ENCODE measurements around the gene REV3L. TPM values are rescaled to one million over a fixed set of nuclear protein-coding genes. Genes with fewer than 3 reads are reported as not detected.

REV3L gene
- total and polyA plus RNA-seq, 2 donors (not counting 1 experiment from before 2014, with no cell fraction given) = 4.7 to 37.9 TPM

GRCh38 chr6:111367393-111368088, 115.5 kb downstream of the REV3L start:
- Mint-ChIP-seq H3K4me3 (no peak overlapping the region), H3K27ac (no peak overlapping the region), H3K9me3 (ENCODE audit: insufficient read depth) (no peaks in the 10 kb centered on the region), H3K27me3 (no peaks in the 10 kb centered on the region), H3K4me1 (no peaks in the 10 kb centered on the region)
- Histone ChIP-seq H3K4me2 (replicated peaks; ENCODE audit: low read depth, low read length, poor library complexity, severe bottlenecking) (no peak overlapping the region), H3K27me3 (replicated peaks in 1 of 4; ENCODE audit: control extremely low read depth in 1 of 4, control insufficient read depth in 3 of 4, insufficient read depth in 4 of 4, low read length in 3 of 4) (no peaks in the 10 kb centered on the region), H4K20me1 (ENCODE audit: control insufficient read depth, insufficient read depth, low read length, poor library complexity, severe bottlenecking) (no peaks in the 10 kb centered on the region), H3K36me3 (replicated peaks in 1 of 2; ENCODE audit: control extremely low read depth in 1 of 2, control insufficient read depth in 1 of 2, extremely low read depth in 1 of 2, insufficient read depth in 2 of 2, low read length in 1 of 2) (peaks cover 4 to 6% of the 10 kb centered on the region in 2 experiments), H3K9me3 (ENCODE audit: control extremely low read depth in 1 of 3, control insufficient read depth in 2 of 3, insufficient read depth in 1 of 3, low read length in 2 of 3) (no peaks in the 10 kb centered on the region), H3K9ac (ENCODE audit: low read length) (no peak overlapping the region), H3K4me1 (ENCODE audit: control insufficient read depth in 2 of 2, insufficient read depth in 2 of 2, low read length in 2 of 2) (no peaks in the 10 kb centered on the region), H3K79me2 (ENCODE audit: control insufficient read depth, insufficient read depth, low read length) (no peaks in the 10 kb centered on the region), H3K4me3 (ENCODE audit: control extremely low read depth in 1 of 5, extremely low read depth in 1 of 5, insufficient read depth in 1 of 5, low read depth in 2 of 5, low read length in 4 of 5) (no peak overlapping the region), H3K27ac (ENCODE audit: low read length in 2 of 2) (no peak overlapping the region), H2AFZ (ENCODE audit: insufficient read depth, low read depth, low read length, poor library complexity, severe bottlenecking) (no peak overlapping the region)
- CTCF ChIA-PET = no interaction called here
- TF ChIP-seq CTCF (IDR thresholded peaks at IDR 0.05) = no peak
- TF ChIP-seq EZH2 (IDR thresholded peaks at IDR 0.05; ENCODE audit: borderline replicate concordance, insufficient read depth, low read depth, low read length, poor library complexity, severe bottlenecking) = no peak
- intact Hi-C loops (cut with micrococcal nuclease) = no loop called here
- no peak for DNase-seq
- 98% methylated on average over 6 of the region's 9 CpGs for WGBS (ENCODE audit: insufficient coverage)
- POLR2A ChIA-PET = no interaction called here
- ATAC-seq (ENCODE audit: low read depth) = no peak

GRCh38 chr6:111361648-111362047, 121.4 kb downstream of the REV3L start:
- Histone ChIP-seq H3K9me3 (ENCODE audit: control extremely low read depth in 1 of 3, control insufficient read depth in 2 of 3, insufficient read depth in 1 of 3, low read length in 2 of 3) (no peaks in the 10 kb centered on the region), H4K20me1 (ENCODE audit: control insufficient read depth, insufficient read depth, low read length, poor library complexity, severe bottlenecking) (no peaks in the 10 kb centered on the region), H3K36me3 (replicated peaks in 1 of 2; ENCODE audit: control extremely low read depth in 1 of 2, control insufficient read depth in 1 of 2, extremely low read depth in 1 of 2, insufficient read depth in 2 of 2, low read length in 1 of 2) (peaks cover 2 to 11% of the 10 kb centered on the region in 2 experiments), H3K9ac (ENCODE audit: low read length) (no peak overlapping the region), H3K4me3 (ENCODE audit: control extremely low read depth in 1 of 5, extremely low read depth in 1 of 5, insufficient read depth in 1 of 5, low read depth in 2 of 5, low read length in 4 of 5) (no peak overlapping the region), H2AFZ (ENCODE audit: insufficient read depth, low read depth, low read length, poor library complexity, severe bottlenecking) (no peak overlapping the region), H3K79me2 (ENCODE audit: control insufficient read depth, insufficient read depth, low read length) (no peaks in the 10 kb centered on the region), H3K27ac (ENCODE audit: low read length in 2 of 2) (no peak overlapping the region), H3K27me3 (replicated peaks in 1 of 4; ENCODE audit: control extremely low read depth in 1 of 4, control insufficient read depth in 3 of 4, insufficient read depth in 4 of 4, low read length in 3 of 4) (no peaks in the 10 kb centered on the region), H3K4me1 (ENCODE audit: control insufficient read depth in 2 of 2, insufficient read depth in 2 of 2, low read length in 2 of 2) (no peaks in the 10 kb centered on the region), H3K4me2 (replicated peaks; ENCODE audit: low read depth, low read length, poor library complexity, severe bottlenecking) (no peak overlapping the region)
- no peak overlapping the region for H3K27ac Mint-ChIP-seq
- no peak for ATAC-seq (ENCODE audit: low read depth)
- intact Hi-C loops (cut with micrococcal nuclease) = loop anchor here (1.0 kb wide), 1 partner anchor 117 kb away; no protein-coding TSS in a partner anchor
- TF ChIP-seq EZH2 (IDR thresholded peaks at IDR 0.05; ENCODE audit: borderline replicate concordance, insufficient read depth, low read depth, low read length, poor library complexity, severe bottlenecking) (no peak), CTCF (IDR thresholded peaks at IDR 0.05) (no peak)
- no peaks in the 10 kb centered on the region for H3K9me3 Mint-ChIP-seq (ENCODE audit: insufficient read depth)
- no peaks in the 10 kb centered on the region for H3K4me1 Mint-ChIP-seq
- DNase-seq = peak; percentile 36
- ChIA-PET CTCF (interaction anchor here (0.8 kb wide), 1 partner anchor 117 kb away, joined by 7 read pairs; no protein-coding TSS in a partner anchor), POLR2A (no interaction called here)
- no peak overlapping the region for H3K4me3 Mint-ChIP-seq
- whole genome bisulfite sequencing (ENCODE audit: insufficient coverage) = 90% methylated on average over 3 of the region's 5 CpGs
- H3K27me3 Mint-ChIP-seq = no peaks in the 10 kb centered on the region
